ENCODE data around the gene SLC23A1.

DNA sequence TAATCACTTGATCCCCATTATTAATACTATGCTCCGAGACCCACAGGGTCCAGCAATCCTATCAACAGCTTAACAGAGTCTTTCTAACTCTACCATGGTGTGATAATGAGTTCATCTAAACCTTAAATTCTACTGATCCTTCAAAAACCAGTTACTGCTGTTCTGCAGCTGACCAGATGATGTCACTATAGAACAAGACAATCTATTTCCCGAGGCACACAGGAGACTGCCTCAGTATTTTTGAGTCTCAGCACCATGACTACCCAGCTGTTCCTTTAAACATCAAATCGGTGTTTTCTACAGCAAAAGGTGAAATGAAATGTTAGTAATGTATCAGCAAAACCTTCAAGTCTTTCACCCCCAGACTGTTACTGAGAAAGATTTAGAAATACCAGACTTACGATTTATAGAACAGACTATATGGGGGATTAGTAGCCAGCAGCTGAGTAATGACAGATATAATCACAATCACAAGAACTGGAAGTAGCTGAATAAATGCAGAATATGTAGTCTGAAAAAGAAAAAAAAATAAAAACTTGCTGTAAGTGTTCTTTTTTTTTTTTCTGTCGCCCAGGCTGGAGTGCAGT, 39.3 kb upstream of the SLC23A1 start:
- no peak for TF ChIP-seq POLR2A (IDR thresholded peaks at IDR 0.05)
- TF ChIP-seq, protein P1, sequence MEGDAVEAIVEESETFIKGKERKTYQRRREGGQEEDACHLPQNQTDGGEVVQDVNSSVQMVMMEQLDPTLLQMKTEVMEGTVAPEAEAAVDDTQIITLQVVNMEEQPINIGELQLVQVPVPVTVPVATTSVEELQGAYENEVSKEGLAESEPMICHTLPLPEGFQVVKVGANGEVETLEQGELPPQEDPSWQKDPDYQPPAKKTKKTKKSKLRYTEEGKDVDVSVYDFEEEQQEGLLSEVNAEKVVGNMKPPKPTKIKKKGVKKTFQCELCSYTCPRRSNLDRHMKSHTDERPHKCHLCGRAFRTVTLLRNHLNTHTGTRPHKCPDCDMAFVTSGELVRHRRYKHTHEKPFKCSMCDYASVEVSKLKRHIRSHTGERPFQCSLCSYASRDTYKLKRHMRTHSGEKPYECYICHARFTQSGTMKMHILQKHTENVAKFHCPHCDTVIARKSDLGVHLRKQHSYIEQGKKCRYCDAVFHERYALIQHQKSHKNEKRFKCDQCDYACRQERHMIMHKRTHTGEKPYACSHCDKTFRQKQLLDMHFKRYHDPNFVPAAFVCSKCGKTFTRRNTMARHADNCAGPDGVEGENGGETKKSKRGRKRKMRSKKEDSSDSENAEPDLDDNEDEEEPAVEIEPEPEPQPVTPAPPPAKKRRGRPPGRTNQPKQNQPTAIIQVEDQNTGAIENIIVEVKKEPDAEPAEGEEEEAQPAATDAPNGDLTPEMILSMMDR (IDR thresholded peaks at IDR 0.05), result peak; percentile 79 to 88 (median 86)
